Mucosa of descending colon (tissue), 3 donors: ENCODE measurements around the gene ZNF354B. TPM values are rescaled to one million over a fixed set of nuclear protein-coding genes. Genes with fewer than 3 reads are reported as not detected.
"Not testable (repeated sequence)": the region's sequence is repeated elsewhere in the genome, so short reads cannot be mapped to it uniquely, and the experiment has no call there.

Source experiments
- ATAC-seq: fragments of 200-7000 bp; cut with Tn5 transposase; one replicate; pipeline ENCODE4 v1.9.1; 2020; ENCODE audit warnings: mild to moderate bottlenecking, moderate library complexity
- DNase-seq, 3 donors: peaks; one replicate each; pipeline ENCODE4 v3.0.0-alpha.2; 2020
- H3K36me3 ChIP-seq: fragments of 200-600 bp; one replicate; pipeline ENCODE4 v1.8.0; 2021; ENCODE audit warnings: low read depth, mild to moderate bottlenecking
- H3K4me1 ChIP-seq: fragments of 200-600 bp; one replicate; pipeline ENCODE4 v1.8.0; 2021; ENCODE audit warnings: low read depth, mild to moderate bottlenecking
- H3K4me3 ChIP-seq: fragments of 200-600 bp; one replicate; pipeline ENCODE4 v1.8.0; 2021; ENCODE audit warnings: mild to moderate bottlenecking
- H3K9me3 ChIP-seq: fragments of 200-600 bp; one replicate; pipeline ENCODE4 v1.8.0; 2021; ENCODE audit warnings: mild to moderate bottlenecking
- CTCF ChIP-seq: fragments of 200-600 bp; IDR thresholded peaks from one replicate; pipeline ENCODE4 v1.8.0; 2022; ENCODE audit warnings: antibody characterized with exemption, mild to moderate bottlenecking
- intact Hi-C, 2 donors: fragments of 100-400 bp; cut with DNase I in 1 of 2; cut with micrococcal nuclease in 1 of 2; formaldehyde crosslinking; loops; one replicate each; pipeline versions ENCODE4 v1.11.0 to v1.11.1; 2022; cut with DNase I, micrococcal nuclease
- total RNA-seq, 3 donors: library from RNA; stranded (reverse); fragmentation: NEBNext Ultra II Directional in 2 of 3; extraction: Animal tissue kit (Norgen Biotek cat#: 25700) in 2 of 3; gene quantifications; one replicate each; pipeline versions ENCODE4 v1.2.1 to v1.2.4, GENCODE V29; 2021 to 2023
- donor health status: DM: no; HTN: no; CAD: no; lungs with moderate emphysema.
- donor health status: DM: no; HTN: no; CAD: no.
- donor health status: DM: no; HTN: yes; CAD: no.

ZNF354B gene
- total RNA-seq, 3 donors from 2014 or later = 8.3 to 20.2 (median 13.7) TPM

- H3K36me3 ChIP-seq = no peaks in the 10 kb centered on the region
- TF ChIP-seq CTCF = no peak
- H3K4me3 ChIP-seq = no peak overlapping the region
- H3K4me1 ChIP-seq = no peaks in the 10 kb centered on the region
- DNase-seq (no peak), ATAC-seq (no peak)
- no peaks in the 10 kb centered on the region for H3K9me3 ChIP-seq
- intact Hi-C loops = no loop called here
Observed at GRCh38 chr5:178826216-178826615, 33.5 kb upstream of the ZNF354B start.

GRCh38 chr5:178827636-178828035, 32.1 kb upstream of the ZNF354B start:
- H3K9me3 ChIP-seq = no peaks in the 10 kb centered on the region
- no peaks in the 10 kb centered on the region for H3K4me1 ChIP-seq
- no peak overlapping the region for H3K4me3 ChIP-seq
- no peak for TF ChIP-seq CTCF
- no peaks in the 10 kb centered on the region for H3K36me3 ChIP-seq
- no peak for ATAC-seq
- DNase-seq = no peak
- intact Hi-C loops = no loop called here

- TF ChIP-seq CTCF = no peak
- Histone ChIP-seq H3K36me3 (no peaks in the 10 kb centered on the region), H3K4me3 (no peak overlapping the region), H3K9me3 (no peaks in the 10 kb centered on the region), H3K4me1 (no peaks in the 10 kb centered on the region)
- no peak for ATAC-seq
- DNase-seq = no peak
- intact Hi-C loops = loop anchor here in 1 of 2 donors (10.0 kb wide), 1 partner anchor 1844 kb away; no protein-coding TSS in a partner anchor
Observed at GRCh38 chr5:178831049-178831448, 28.7 kb upstream of the ZNF354B start.

- H3K36me3 ChIP-seq = no peaks in the 10 kb centered on the region
- intact Hi-C loops = loop anchor here in 1 of 2 donors (10.0 kb wide), 1 partner anchor 1842 kb away; no protein-coding TSS in a partner anchor
- no peaks in the 10 kb centered on the region for H3K4me1 ChIP-seq
- no peak overlapping the region for H3K4me3 ChIP-seq
- ATAC-seq = no peak
- H3K9me3 ChIP-seq = no peaks in the 10 kb centered on the region
- no peak for TF ChIP-seq CTCF
- no peak for DNase-seq
Observed at GRCh38 chr5:178832618-178833201, 27.0 kb upstream of the ZNF354B start.

GRCh38 chr5:178836628-178837027, 23.1 kb upstream of the ZNF354B start:
- Histone ChIP-seq H3K9me3 (no peaks in the 10 kb centered on the region), H3K4me3 (no peak overlapping the region), H3K36me3 (no peaks in the 10 kb centered on the region), H3K4me1 (no peaks in the 10 kb centered on the region)
- TF ChIP-seq CTCF = no peak
- ATAC-seq (no peak), DNase-seq (no peak)
- intact Hi-C loops = loop anchor here in 1 of 2 donors (10.0 kb wide), 1 partner anchor 1838 kb away; no protein-coding TSS in a partner anchor

- not testable (repeated sequence) for H3K36me3 ChIP-seq, DNase-seq, H3K9me3 ChIP-seq, H3K4me3 ChIP-seq, H3K4me1 ChIP-seq, ATAC-seq
- intact Hi-C loops = loop anchor here in 1 of 2 donors (10.0 kb wide), 1 partner anchor 1836 kb away; no protein-coding TSS in a partner anchor
Observed at GRCh38 chr5:178838695-178839318, 20.9 kb upstream of the ZNF354B start.
